HEK293 (cell line): Measurements from ENCODE around the gene PHPT1.

Experiments used
- MYNN ChIP-seq: fragments of 450-650 bp; formaldehyde crosslinking; IDR thresholded peaks from 2 replicates; pipeline ENCODE4 v1.5.1; 2016; ENCODE audit warnings: missing biosample characterization, missing genetic modification characterization, borderline replicate concordance
- OSR2 ChIP-seq: fragments of 450-650 bp; formaldehyde crosslinking; IDR thresholded peaks from 2 replicates; pipeline ENCODE4 v1.5.1; 2016; ENCODE audit warnings: missing biosample characterization, missing genetic modification characterization
- SETDB1 ChIP-seq: IDR thresholded peaks from one replicate; pipeline ENCODE4 v1.6.1; 2017; ENCODE audit warnings: mild to moderate bottlenecking, low read length, moderate library complexity, mixed read lengths; ENCODE audit not compliant: insufficient read length
- YY1 ChIP-seq: fragments of 450-650 bp; formaldehyde crosslinking; IDR thresholded peaks from 2 replicates; pipeline ENCODE4 v1.5.1; 2018; ENCODE audit warnings: missing biosample characterization, missing genetic modification characterization
- ZNF2 ChIP-seq: fragments of 450-650 bp; formaldehyde crosslinking; IDR thresholded peaks from 2 replicates; pipeline ENCODE4 v1.5.1; 2016; ENCODE audit warnings: missing biosample characterization, missing genetic modification characterization
- ZNF335 ChIP-seq: fragments of 450-650 bp; formaldehyde crosslinking; conservative IDR thresholded peaks from 2 replicates; pipeline ENCODE4 v1.5.1; 2016; ENCODE audit warnings: missing biosample characterization, missing genetic modification characterization
- ZNF768 ChIP-seq: fragments of 450-650 bp; formaldehyde crosslinking; IDR thresholded peaks from 2 replicates; pipeline ENCODE4 v1.5.1; 2018; ENCODE audit warnings: missing biosample characterization, mild to moderate bottlenecking, missing genetic modification characterization
- ZNF785 ChIP-seq: fragments of 450-650 bp; formaldehyde crosslinking; IDR thresholded peaks from 2 replicates; pipeline ENCODE4 v1.5.1; 2016; ENCODE audit warnings: missing biosample characterization, missing genetic modification characterization
- ZSCAN23 ChIP-seq: fragments of 450-650 bp; formaldehyde crosslinking; IDR thresholded peaks from 2 replicates; pipeline ENCODE4 v1.5.1; 2016; ENCODE audit warnings: missing biosample characterization, missing genetic modification characterization
- TF ChIP-seq, protein P1 (sequence below): fragments of 450-650 bp; formaldehyde crosslinking; IDR thresholded peaks from 2 replicates; pipeline ENCODE4 v1.5.1; 2016; ENCODE audit warnings: missing biosample characterization, missing genetic modification characterization
- TF ChIP-seq, protein P2 (sequence below): fragments of 450-650 bp; formaldehyde crosslinking; IDR thresholded peaks from 2 replicates; pipeline ENCODE4 v1.5.1; 2016; ENCODE audit warnings: missing biosample characterization, missing genetic modification characterization, low read depth

GRCh38 chr9:136815422-136815782 lies 33.8 kb upstream of the PHPT1 start:
- TF ChIP-seq ZNF335 (tag by site-specific recombination) (no peak), ZSCAN23 (no peak), SETDB1 (no peak), ZNF2 (tag by site-specific recombination) (no peak), MYNN (tag by site-specific recombination) (no peak), YY1 (tag by site-specific recombination) (no peak), ZNF785 (tag by site-specific recombination) (no peak), ZNF768 (tag by site-specific recombination) (no peak), OSR2 (tag by site-specific recombination) (no peak)
- TF ChIP-seq, protein P1, sequence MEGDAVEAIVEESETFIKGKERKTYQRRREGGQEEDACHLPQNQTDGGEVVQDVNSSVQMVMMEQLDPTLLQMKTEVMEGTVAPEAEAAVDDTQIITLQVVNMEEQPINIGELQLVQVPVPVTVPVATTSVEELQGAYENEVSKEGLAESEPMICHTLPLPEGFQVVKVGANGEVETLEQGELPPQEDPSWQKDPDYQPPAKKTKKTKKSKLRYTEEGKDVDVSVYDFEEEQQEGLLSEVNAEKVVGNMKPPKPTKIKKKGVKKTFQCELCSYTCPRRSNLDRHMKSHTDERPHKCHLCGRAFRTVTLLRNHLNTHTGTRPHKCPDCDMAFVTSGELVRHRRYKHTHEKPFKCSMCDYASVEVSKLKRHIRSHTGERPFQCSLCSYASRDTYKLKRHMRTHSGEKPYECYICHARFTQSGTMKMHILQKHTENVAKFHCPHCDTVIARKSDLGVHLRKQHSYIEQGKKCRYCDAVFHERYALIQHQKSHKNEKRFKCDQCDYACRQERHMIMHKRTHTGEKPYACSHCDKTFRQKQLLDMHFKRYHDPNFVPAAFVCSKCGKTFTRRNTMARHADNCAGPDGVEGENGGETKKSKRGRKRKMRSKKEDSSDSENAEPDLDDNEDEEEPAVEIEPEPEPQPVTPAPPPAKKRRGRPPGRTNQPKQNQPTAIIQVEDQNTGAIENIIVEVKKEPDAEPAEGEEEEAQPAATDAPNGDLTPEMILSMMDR (tag by site-specific recombination): no peak
- TF ChIP-seq, protein P2, sequence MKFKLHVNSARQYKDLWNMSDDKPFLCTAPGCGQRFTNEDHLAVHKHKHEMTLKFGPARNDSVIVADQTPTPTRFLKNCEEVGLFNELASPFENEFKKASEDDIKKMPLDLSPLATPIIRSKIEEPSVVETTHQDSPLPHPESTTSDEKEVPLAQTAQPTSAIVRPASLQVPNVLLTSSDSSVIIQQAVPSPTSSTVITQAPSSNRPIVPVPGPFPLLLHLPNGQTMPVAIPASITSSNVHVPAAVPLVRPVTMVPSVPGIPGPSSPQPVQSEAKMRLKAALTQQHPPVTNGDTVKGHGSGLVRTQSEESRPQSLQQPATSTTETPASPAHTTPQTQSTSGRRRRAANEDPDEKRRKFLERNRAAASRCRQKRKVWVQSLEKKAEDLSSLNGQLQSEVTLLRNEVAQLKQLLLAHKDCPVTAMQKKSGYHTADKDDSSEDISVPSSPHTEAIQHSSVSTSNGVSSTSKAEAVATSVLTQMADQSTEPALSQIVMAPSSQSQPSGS (tag by site-specific recombination): no peak
